Right kidney (tissue), 9 donors: ENCODE data around the gene ZNF417.
A peak's percentile ranks its signal among the peaks of the same experiment; 100 is the strongest.
"Not testable (repeated sequence)": the region's sequence is repeated elsewhere in the genome, so short reads cannot be mapped to it uniquely, and the experiment has no call there.

Experiments
- DNase-seq: peaks from one replicate; pipeline ENCODE4 v3.0.0-alpha.2; 2016
- long read RNA-seq, 8 donors: transcript quantifications; one replicate each; lab custom pipeline, GENCODE V29; 2026

Gene ZNF417
- long read RNA-seq, donor 1, partial matches to known transcripts = 0 of 4 reads
- long read RNA-seq, donor 1, other reads (novel, unspliced or antisense) = 0 of 4 reads
- long read RNA-seq, donor 2, partial matches to known transcripts = 0 of 1 reads
- long read RNA-seq, donor 2, other reads (novel, unspliced or antisense) = 0 of 1 reads
- long read RNA-seq, donor 3, partial matches to known transcripts = 0 of 3 reads
- long read RNA-seq, donor 3, other reads (novel, unspliced or antisense) = 0 of 3 reads
- long read RNA-seq, donor 4 = 0 reads
- long read RNA-seq, donor 5, partial matches to known transcripts = 0 of 2 reads
- long read RNA-seq, donor 5, other reads (novel, unspliced or antisense) = 0 of 2 reads
- long read RNA-seq, donor 6, partial matches to known transcripts = 0 of 2 reads
- long read RNA-seq, donor 6, other reads (novel, unspliced or antisense) = 0 of 2 reads
- long read RNA-seq, donor 7, partial matches to known transcripts = 0 of 1 reads
- long read RNA-seq, donor 7, other reads (novel, unspliced or antisense) = 0 of 1 reads
- long read RNA-seq, donor 8, partial matches to known transcripts = 0 of 4 reads
- long read RNA-seq, donor 8, other reads (novel, unspliced or antisense) = 0 of 4 reads

- peak; percentile 79 for DNase-seq
Observed at GRCh38 chr19:57916168-57916995, at the start of gene ZNF417. ZNF417 (minus strand) TSS chr19:57916592; CDS start chr19:57916411, 181 bp downstream.

- DNase-seq = no peak
Observed at GRCh38 chr19:57964761-57965160, 48.4 kb upstream of the ZNF417 start.

GRCh38 chr19:57961785-57962184 is 45.4 kb upstream of the ZNF417 start:
- DNase-seq = no peak

GRCh38 chr19:57954996-57955395 is 38.6 kb upstream of the ZNF417 start:
- DNase-seq = no peak

DNA sequence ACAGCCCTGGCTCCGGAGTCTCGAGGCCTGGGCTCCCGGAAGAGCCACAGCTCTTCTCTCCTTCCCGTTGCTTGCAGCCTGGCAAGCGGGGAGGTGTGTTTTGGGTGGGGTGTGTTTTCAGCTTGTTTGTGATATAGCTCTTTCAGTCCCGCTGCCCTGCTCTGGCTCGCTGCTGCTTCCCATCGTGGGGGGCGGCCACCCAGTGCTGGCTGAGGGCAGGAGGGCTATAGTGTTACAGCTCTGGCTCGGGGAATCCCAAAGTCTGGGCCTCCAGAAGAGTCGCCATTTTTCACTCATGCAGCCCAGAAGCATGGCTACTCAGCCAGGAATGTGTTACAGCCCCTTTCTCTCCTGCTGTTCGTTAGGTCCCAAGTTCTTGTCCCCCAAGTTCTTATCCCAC is 33.3 kb upstream of the ZNF417 start:
- DNase-seq = no peak

- DNase-seq = no peak
Observed at GRCh38 chr19:57949296-57949695, 32.9 kb upstream of the ZNF417 start.

DNA sequence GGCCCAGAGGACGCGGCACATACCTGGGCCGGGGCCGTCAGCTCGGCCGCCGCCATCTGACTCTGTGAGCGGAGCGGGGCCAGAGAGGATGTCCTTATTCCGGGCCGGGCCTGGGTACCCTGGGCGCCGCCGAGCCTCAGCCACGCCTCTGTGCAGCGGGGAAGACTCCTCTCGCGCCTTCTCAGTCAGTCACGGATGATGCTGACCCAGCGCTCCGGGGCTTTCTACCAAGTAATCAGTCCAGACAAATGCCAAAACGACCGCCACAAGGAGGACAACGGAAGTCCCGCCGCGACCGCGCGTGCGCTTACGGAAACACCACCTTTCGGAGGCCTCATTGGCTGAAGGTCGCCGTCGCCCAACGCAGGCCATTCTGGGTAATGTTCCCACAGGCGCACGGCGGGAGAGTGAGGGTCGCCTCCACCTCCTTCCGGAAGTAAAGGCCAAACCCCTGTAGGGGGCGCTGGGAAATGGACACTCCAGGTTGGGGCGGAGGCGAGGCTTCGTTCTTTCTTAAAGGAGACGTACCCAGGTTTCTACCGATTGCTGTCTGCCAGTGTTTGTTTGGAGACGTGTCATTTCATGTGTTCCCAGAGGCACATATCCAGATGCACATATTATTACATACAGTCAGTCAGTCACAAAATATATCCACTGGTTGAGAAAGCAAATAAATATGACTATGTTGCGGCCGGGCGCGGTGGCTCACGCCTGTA is 31.2 kb upstream of the ZNF417 start, which contains the start of gene ZNF256:
ZNF256 (minus strand) TSS at position 288 of the 716 bp plus-strand sequence; CDS start at position 56, 232 bp downstream.
- peak; percentile 82 for DNase-seq

GRCh38 chr19:57947088-57947418 is 30.7 kb upstream of the ZNF417 start:
- DNase-seq = no peak

- no peak for DNase-seq
Observed at GRCh38 chr19:57946316-57946715, 29.9 kb upstream of the ZNF417 start.

- no peak for DNase-seq
Observed at GRCh38 chr19:57941593-57941992, 25.2 kb upstream of the ZNF417 start.

- no peak for DNase-seq
Observed at GRCh38 chr19:57935731-57936130, 19.3 kb upstream of the ZNF417 start.

GRCh38 chr19:57934820-57935665 is 18.7 kb upstream of the ZNF417 start, which contains the start of gene ZNF418:
ZNF418 (minus strand) TSS chr19:57935402; CDS start chr19:57933822, 1,580 bp downstream.
- peak; percentile 84 for DNase-seq

- DNase-seq = no peak
Observed at GRCh38 chr19:57927587-57927986, 11.2 kb upstream of the ZNF417 start.

GRCh38 chr19:57914531-57914930 is 1.9 kb downstream of the ZNF417 start:
- DNase-seq = no peak

GRCh38 chr19:57907394-57907793 is 9.0 kb downstream of the ZNF417 start:
- no peak for DNase-seq

GRCh38 chr19:57905258-57905657 is 11.1 kb downstream of the ZNF417 start:
- DNase-seq = no peak

DNA sequence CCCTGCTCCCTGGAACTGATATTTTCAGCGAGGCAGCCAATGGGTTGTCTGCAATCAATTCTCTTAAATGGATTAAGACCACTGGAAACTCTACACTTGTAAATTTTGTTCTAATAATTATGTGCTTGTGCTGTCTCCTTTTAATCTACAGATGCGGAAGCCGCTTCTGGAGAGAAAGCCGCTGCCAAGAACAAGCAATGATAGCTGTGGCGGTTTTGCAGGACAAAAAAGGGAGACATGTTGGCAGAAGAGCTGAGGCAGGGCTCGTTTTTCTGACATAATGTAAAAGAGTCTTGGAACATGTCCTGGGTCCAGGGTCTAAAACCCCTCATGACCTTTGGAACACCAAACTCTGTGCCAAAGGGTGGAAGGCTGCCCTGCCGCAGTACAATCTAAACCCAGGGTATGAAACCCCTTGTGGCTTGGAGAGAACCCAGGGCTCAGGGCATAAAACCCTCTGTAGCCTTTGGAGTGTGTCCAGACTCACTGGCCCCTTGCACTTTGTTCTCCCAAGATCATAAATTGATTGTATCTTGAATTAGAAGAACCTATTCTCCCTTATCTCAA is 12.7 kb downstream of the ZNF417 start:
- no peak for DNase-seq

DNA sequence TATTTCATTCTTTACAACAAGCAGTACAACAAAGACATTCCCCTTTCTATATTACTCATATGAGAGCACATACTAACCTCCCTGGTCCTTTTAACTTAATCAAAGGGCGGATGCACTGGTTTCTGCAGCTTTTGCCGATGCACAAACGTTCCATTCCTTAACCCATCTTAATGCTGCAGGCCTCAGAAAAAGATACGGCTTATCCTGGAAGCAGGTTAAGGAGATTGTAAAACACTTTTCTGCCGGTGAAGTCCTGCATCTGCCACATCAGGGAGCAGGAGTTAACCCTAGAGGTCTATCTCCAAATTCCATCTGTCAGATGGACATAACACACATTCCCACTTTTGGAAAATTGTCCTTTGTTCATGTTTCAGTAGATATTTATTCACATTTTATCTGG is 16.1 kb downstream of the ZNF417 start:
- no peak for DNase-seq

DNA sequence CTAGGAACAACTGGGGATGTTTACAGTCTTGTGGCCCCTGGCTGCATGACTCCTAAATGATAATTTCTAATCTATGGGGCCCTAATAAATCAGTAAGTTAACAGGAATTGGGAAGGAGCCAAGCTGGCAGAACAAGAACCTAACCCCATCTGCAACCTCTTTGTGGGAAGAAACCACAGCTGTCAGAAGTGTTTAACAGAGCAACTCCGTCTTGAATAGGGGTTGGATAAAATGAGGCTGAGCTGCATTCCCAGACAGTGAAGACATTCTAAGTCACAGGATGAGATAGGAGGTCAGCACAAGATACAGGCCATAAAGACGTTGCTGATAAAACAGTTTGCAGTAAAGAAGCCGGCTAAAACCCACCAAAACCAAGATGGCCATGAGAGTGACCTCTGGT is 25.7 kb downstream of the ZNF417 start:
- DNase-seq = not testable (repeated sequence)

DNA sequence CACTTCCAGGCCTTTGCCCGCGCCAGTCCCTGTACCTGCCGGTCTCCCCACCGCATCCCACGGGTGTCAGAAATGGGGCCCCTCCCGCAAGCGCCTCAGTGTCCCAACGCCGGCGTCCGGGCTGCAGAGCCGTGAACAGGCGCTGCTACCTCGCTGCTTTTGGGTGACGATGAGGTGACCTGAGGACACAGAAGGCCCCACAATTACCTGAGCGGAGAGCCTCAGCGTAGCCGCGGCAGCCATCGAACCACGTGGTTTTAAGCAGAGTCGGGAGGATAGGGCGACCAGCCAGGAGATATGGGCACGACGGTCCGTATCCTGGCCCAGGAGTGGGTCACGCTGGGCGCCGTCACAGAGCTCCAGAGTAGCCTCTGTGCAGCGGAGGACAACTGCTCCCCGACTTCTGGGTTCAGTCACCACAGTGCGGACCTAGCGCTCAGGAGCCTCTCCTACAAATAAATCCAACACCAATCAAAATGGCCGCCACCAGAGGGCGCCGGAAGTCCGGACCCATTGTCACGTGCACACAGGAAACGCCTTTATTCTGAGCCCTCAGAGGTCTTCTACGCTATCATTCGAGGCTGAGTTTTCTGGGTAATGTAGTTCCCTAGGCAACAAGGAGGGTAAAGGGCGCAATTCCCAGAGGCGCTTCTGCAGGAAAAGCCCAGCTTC is 27.7 kb downstream of the ZNF417 start, which contains the start of gene ZNF814:
ZNF814 (minus strand) TSS at position 478 of the 672 bp plus-strand sequence; CDS start at position 243, 235 bp downstream.
- DNase-seq = peak; percentile 89
